GM23338 (cell line): ENCODE data around the gene NPM3.

ENCODE experiments used
- CREB1 ChIP-seq: fragments of 250-450 bp; sonication (Bioruptor Pico); IDR thresholded peaks from 2 replicates; pipeline ENCODE4 v1.5.0; 2020; ENCODE audit warnings: low read depth, mild to moderate bottlenecking, moderate library complexity
- ETS1 ChIP-seq: IDR thresholded peaks from 2 replicates; pipeline ENCODE4 v1.6.1; 2016; ENCODE audit warnings: antibody characterized with exemption
- EZH2 ChIP-seq: fragments of 200-600 bp; sonication (generic); IDR thresholded peaks from one replicate; pipeline ENCODE4 v1.8.0; 2017; ENCODE audit warnings: antibody characterized with exemption, mild to moderate bottlenecking, low read depth; ENCODE audit not compliant: unreplicated experiment
- EZH2phosphoT487 ChIP-seq: fragments of 200-600 bp; sonication (generic); IDR thresholded peaks from one replicate; pipeline ENCODE4 v1.8.1; 2018; ENCODE audit warnings: antibody characterized with exemption; ENCODE audit not compliant: unreplicated experiment
- JUNB ChIP-seq: IDR thresholded peaks from one replicate; pipeline ENCODE4 v1.6.1; 2016; ENCODE audit warnings: antibody characterized with exemption; ENCODE audit not compliant: unreplicated experiment
- NANOG ChIP-seq: IDR thresholded peaks from 2 replicates; pipeline ENCODE4 v1.6.1; 2016; ENCODE audit warnings: antibody characterized with exemption, borderline replicate concordance
- POLR2AphosphoS5 ChIP-seq: IDR thresholded peaks from 2 replicates; pipeline ENCODE4 v1.6.1; 2016; ENCODE audit warnings: antibody characterized with exemption, low read depth
- REST ChIP-seq: IDR thresholded peaks from one replicate; pipeline ENCODE4 v1.6.1; 2018; ENCODE audit warnings: antibody characterized with exemption; ENCODE audit not compliant: unreplicated experiment
- TF ChIP-seq, protein P1 (sequence below), 2 experiments: fragments of 200-600 bp in 1 of 2; sonication (generic) in 1 of 2; conservative IDR thresholded peaks; 2 replicates each; pipeline versions ENCODE4 v1.5.1 to v1.6.1; 2016 to 2017; ENCODE audit warnings: antibody characterized with exemption in 2 of 2, low read depth in 2 of 2, mild to moderate bottlenecking in 2 of 2, moderate library complexity in 1 of 2

DNA sequence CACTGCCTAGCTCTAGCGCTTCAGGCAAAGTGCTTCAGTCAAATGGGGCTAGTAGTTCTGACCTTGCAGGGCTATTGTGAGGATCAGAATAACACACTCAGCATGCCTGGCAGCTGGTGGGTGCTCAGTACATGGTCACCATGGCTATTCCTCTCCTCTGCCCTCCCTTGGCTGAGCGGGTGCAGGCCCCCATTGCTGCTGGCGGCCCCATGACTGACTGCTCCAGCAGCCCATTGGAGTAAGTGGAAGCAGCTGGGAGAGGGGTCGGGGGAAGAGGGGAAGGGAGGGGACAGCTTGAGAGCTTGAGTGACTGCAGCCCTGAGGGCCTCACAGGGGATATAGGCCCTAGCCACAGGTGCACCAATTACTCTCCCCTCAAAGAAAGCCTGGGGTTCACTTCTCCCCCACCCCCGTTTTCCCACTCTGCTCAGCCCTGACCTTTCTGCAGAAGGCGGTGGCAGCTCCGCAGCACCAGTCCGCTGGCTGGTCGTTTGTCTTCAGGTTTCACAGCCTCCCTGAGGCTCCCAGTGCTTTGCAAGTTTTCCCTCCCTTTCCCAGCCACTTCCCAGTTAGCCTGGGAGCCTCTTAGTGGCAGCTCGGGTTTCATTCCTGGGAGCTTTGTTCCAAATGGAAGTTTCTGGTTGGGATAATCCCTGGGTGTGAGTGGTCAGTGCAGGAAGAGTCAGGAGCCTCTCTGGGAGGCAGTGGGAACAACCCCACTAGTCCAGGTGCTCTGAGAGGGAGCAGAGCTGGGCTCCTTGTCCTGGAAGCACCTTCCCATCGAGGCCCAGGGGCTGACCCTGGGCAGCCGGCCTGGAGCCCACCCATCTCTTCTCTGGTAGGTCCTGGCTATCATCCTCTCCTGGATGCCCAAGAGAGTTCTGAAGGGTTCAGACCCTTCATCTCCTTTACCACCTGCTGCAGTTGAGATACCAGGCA is 23.7 kb downstream of the NPM3 start:
- TF ChIP-seq, protein P1, sequence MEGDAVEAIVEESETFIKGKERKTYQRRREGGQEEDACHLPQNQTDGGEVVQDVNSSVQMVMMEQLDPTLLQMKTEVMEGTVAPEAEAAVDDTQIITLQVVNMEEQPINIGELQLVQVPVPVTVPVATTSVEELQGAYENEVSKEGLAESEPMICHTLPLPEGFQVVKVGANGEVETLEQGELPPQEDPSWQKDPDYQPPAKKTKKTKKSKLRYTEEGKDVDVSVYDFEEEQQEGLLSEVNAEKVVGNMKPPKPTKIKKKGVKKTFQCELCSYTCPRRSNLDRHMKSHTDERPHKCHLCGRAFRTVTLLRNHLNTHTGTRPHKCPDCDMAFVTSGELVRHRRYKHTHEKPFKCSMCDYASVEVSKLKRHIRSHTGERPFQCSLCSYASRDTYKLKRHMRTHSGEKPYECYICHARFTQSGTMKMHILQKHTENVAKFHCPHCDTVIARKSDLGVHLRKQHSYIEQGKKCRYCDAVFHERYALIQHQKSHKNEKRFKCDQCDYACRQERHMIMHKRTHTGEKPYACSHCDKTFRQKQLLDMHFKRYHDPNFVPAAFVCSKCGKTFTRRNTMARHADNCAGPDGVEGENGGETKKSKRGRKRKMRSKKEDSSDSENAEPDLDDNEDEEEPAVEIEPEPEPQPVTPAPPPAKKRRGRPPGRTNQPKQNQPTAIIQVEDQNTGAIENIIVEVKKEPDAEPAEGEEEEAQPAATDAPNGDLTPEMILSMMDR (conservative IDR thresholded peaks at IDR 0.05; ENCODE audit: low read depth in 2 of 2), result no peak
- TF ChIP-seq EZH2phosphoT487 (no peak), EZH2 (no peak), REST (no peak), POLR2AphosphoS5 (no peak), NANOG (no peak), CREB1 (CRISPR knock-in tag) (no peak), ETS1 (no peak), JUNB (no peak)
